ENCODE data around the gene SYNRG. TPM values are rescaled to one million over a fixed set of nuclear protein-coding genes. Genes with fewer than 3 reads are reported as not detected.

The SYNRG gene
- total and polyA plus RNA-seq, 2 donors from 2014 or later = 8.6 to 47.0 TPM

GRCh38 chr17:37500378-37500777 lies 108.8 kb downstream of the SYNRG start:
- FAIRE-seq (no peak), DNase-seq (no peak)
- Histone ChIP-seq H3K9ac (ENCODE audit: low read length in 3 of 3) (no peak overlapping the region), H3K27ac (ENCODE audit: low read depth in 2 of 2, low read length in 2 of 2) (no peak overlapping the region), H3K9me3 (ENCODE audit: control insufficient read depth in 2 of 3, insufficient read depth in 1 of 3, low read length in 3 of 3) (no peaks in the 10 kb centered on the region), H3K4me1 (ENCODE audit: control insufficient read depth in 2 of 3, insufficient read depth in 2 of 3, low read depth in 1 of 3, low read length in 3 of 3) (no peaks in the 10 kb centered on the region), H3K27me3 (ENCODE audit: control insufficient read depth, insufficient read depth, low read length) (no peaks in the 10 kb centered on the region), H3K4me3 (ENCODE audit: low read length in 3 of 3) (no peak overlapping the region), H3K36me3 (ENCODE audit: control insufficient read depth in 2 of 3, insufficient read depth in 3 of 3, low read length in 3 of 3) (no peaks in the 10 kb centered on the region)
- TF ChIP-seq CTCF (IDR thresholded peaks at IDR 0.05; ENCODE audit: borderline replicate concordance, extremely low read depth, insufficient read depth) = no peak
- intact Hi-C loops (cut with DNase I) = no loop called here

- DNase-seq = peak in 2 of 5 donors; percentile 26 to 34
Observed at GRCh38 chr17:37494971-37495370, 114.2 kb downstream of the SYNRG start.

GRCh38 chr17:37494401-37494831 lies 114.8 kb downstream of the SYNRG start:
- H3K4me3 ChIP-seq (ENCODE audit: low read length in 3 of 3) = no peak overlapping the region
- H3K27ac ChIP-seq (ENCODE audit: low read depth in 2 of 2, low read length in 2 of 2) = no peak overlapping the region
- no peaks in the 10 kb centered on the region for H3K27me3 ChIP-seq (ENCODE audit: control insufficient read depth, insufficient read depth, low read length)
- intact Hi-C loops (cut with DNase I) = no loop called here
- H3K36me3 ChIP-seq (ENCODE audit: control insufficient read depth in 2 of 3, insufficient read depth in 3 of 3, low read length in 3 of 3) = no peaks in the 10 kb centered on the region
- H3K9ac ChIP-seq (ENCODE audit: low read length in 3 of 3) = no peak overlapping the region
- H3K4me1 ChIP-seq (ENCODE audit: control insufficient read depth in 2 of 3, insufficient read depth in 2 of 3, low read depth in 1 of 3, low read length in 3 of 3) = peaks cover 0 to 8% (median 5%) of the 10 kb centered on the region in 3 donors
- H3K9me3 ChIP-seq (ENCODE audit: control insufficient read depth in 2 of 3, insufficient read depth in 1 of 3, low read length in 3 of 3) = no peaks in the 10 kb centered on the region
- DNase-seq = peak in 1 of 5 donors; percentile 9
- FAIRE-seq = no peak
- TF ChIP-seq CTCF (IDR thresholded peaks at IDR 0.05; ENCODE audit: borderline replicate concordance, extremely low read depth, insufficient read depth) = no peak

More at GRCh38 chr17:37494971-37495370, 114.2 kb downstream of the SYNRG start:
- no peak overlapping the region for H3K27ac ChIP-seq (ENCODE audit: low read depth in 2 of 2, low read length in 2 of 2)
- no peaks in the 10 kb centered on the region for H3K9me3 ChIP-seq (ENCODE audit: control insufficient read depth in 2 of 3, insufficient read depth in 1 of 3, low read length in 3 of 3)
- TF ChIP-seq CTCF (IDR thresholded peaks at IDR 0.05; ENCODE audit: borderline replicate concordance, extremely low read depth, insufficient read depth) = no peak
- H3K27me3 ChIP-seq (ENCODE audit: control insufficient read depth, insufficient read depth, low read length) = no peaks in the 10 kb centered on the region
- H3K4me3 ChIP-seq (ENCODE audit: low read length in 3 of 3) = no peak overlapping the region
- no peak overlapping the region for H3K9ac ChIP-seq (ENCODE audit: low read length in 3 of 3)
- H3K4me1 ChIP-seq (ENCODE audit: control insufficient read depth in 2 of 3, insufficient read depth in 2 of 3, low read depth in 1 of 3, low read length in 3 of 3) = peaks cover 0 to 8% (median 5%) of the 10 kb centered on the region in 3 donors
- no peak for FAIRE-seq
- intact Hi-C loops (cut with DNase I) = no loop called here
- H3K36me3 ChIP-seq (ENCODE audit: control insufficient read depth in 2 of 3, insufficient read depth in 3 of 3, low read length in 3 of 3) = no peaks in the 10 kb centered on the region

All from kidney (tissue), 14 donors.